DND-41 (cell line): ENCODE measurements around the gene STX4.

Experiments
- ATAC-seq: fragments of 200-7000 bp; cut with Tn5 transposase; 3 replicates; pipeline ENCODE4 v1.9.1; 2021; ENCODE audit warnings: low read depth; ENCODE audit not compliant: insufficient read depth
- DNase-seq: peaks from one replicate; pipeline ENCODE4 v3.0.0-alpha.2; 2020
- H2AFZ ChIP-seq: 2 replicates; pipeline ENCODE4 v1.6.0; 2012; ENCODE audit warnings: low read depth, low read length
- H3K27ac ChIP-seq: 2 replicates; pipeline ENCODE4 v1.5.1; 2012; ENCODE audit warnings: low read length, inconsistent platforms
- H3K27me3 ChIP-seq: fragments of 200-600 bp; sonication (generic); 2 replicates; pipeline ENCODE4 v1.6.0; 2012; ENCODE audit warnings: low read length, mild to moderate bottlenecking, inconsistent platforms; ENCODE audit not compliant: insufficient read depth, poor library complexity
- H3K36me3 ChIP-seq: 2 replicates; pipeline ENCODE4 v1.5.1; 2012; ENCODE audit warnings: low read length, inconsistent platforms; ENCODE audit not compliant: insufficient read depth
- H3K4me1 ChIP-seq: 2 replicates; pipeline ENCODE4 v1.5.1; 2012; ENCODE audit warnings: mild to moderate bottlenecking, low read length; ENCODE audit not compliant: insufficient read depth
- H3K4me2 ChIP-seq: 2 replicates; pipeline ENCODE4 v1.6.0; 2012; ENCODE audit warnings: mild to moderate bottlenecking, moderate library complexity, low read length, inconsistent platforms; ENCODE audit not compliant: insufficient read depth
- H3K4me3 ChIP-seq, 2 experiments: fragments of 200-600 bp in 1 of 2; shearing (Covaris generic) in 1 of 2; 2 replicates each; pipeline ENCODE4 v1.5.1; 2012 to 2016; ENCODE audit warnings: inconsistent platforms in 2 of 2, low read length in 2 of 2, mild to moderate bottlenecking in 2 of 2, low read depth in 1 of 2, moderate library complexity in 1 of 2
- H3K79me2 ChIP-seq: 2 replicates; pipeline ENCODE4 v1.6.0; 2012; ENCODE audit warnings: low read length, inconsistent platforms; ENCODE audit not compliant: insufficient read depth
- H3K9ac ChIP-seq: 2 replicates; pipeline ENCODE4 v1.6.0; 2012; ENCODE audit warnings: low read depth, mild to moderate bottlenecking, inconsistent platforms, low read length, moderate library complexity
- H3K9me3 ChIP-seq: 2 replicates; pipeline ENCODE4 v1.5.1; 2012; ENCODE audit warnings: low read length, moderate library complexity, mild to moderate bottlenecking, inconsistent platforms; ENCODE audit not compliant: insufficient read depth, severe bottlenecking
- H4K20me1 ChIP-seq: 2 replicates; pipeline ENCODE4 v1.6.0; 2012; ENCODE audit warnings: low read length; ENCODE audit not compliant: insufficient read depth
- EZH2 ChIP-seq: IDR thresholded peaks from 3 replicates; pipeline ENCODE4 v1.6.1; 2012; ENCODE audit warnings: borderline replicate concordance, low read depth, mild to moderate bottlenecking, moderate library complexity, low read length, inconsistent platforms; ENCODE audit not compliant: severe bottlenecking
- TF ChIP-seq, protein P1 (sequence below): IDR thresholded peaks from 2 replicates; pipeline ENCODE4 v1.5.1; 2012; ENCODE audit warnings: borderline replicate concordance, low read length, moderate library complexity, mild to moderate bottlenecking; ENCODE audit not compliant: poor library complexity, severe bottlenecking; ENCODE audit errors: extremely low read depth

STX4 gene

DNA sequence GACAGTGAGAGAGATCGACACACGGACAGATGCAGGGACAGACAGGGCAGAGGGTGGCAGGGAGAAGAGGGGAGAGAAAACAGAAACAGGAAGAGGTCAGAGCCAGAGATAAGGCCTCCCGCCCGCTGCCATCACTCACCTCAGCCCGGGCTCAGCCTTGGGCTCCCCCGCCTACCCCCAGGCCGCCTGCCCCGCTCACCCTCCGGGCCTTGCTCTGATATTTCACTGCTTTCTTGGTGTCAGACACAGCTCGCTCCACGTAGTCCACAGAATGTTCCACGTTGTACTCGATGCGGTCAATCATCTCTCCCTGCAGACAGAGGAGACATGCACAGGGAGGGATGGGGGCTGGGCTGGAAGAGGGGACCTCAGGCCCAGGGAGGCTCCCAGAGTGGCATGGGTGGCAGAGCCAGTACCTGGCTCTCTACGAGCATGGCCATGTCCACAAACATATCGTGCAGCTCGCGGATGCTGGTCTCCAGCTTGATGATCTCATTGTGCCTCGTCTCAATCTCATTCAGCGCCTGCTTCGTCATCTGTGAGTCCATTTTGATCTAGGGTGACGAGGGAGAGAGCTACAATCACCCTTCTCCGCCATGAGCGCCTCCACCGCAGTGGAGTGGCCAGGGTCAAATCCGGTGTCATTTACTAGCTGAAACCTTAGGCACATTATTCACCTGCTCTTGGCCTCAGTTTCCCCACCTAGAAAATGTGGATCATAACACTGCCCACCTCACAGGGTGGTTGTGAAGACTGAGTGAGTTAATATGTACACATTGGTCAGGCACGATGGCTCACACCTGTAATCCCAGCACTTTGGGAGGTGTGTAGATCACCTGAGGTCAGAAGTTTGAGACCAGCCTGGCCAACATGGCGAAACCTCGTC is 40.2 kb upstream of the STX4 start:
- Histone ChIP-seq H3K79me2 (no peaks in the 10 kb centered on the region), H3K27ac (no peak overlapping the region), H3K4me3 (no peak overlapping the region), H3K4me2 (no peak overlapping the region), H3K27me3 (no peaks in the 10 kb centered on the region), H3K9ac (no peak overlapping the region), H3K36me3 (no peaks in the 10 kb centered on the region), H3K4me1 (no peaks in the 10 kb centered on the region), H2AFZ (no peak overlapping the region), H3K9me3 (no peaks in the 10 kb centered on the region), H4K20me1 (no peaks in the 10 kb centered on the region; the same call in 1 of the 2 replicates)
- DNase-seq (no peak), ATAC-seq (no peak)
- TF ChIP-seq, protein P1, sequence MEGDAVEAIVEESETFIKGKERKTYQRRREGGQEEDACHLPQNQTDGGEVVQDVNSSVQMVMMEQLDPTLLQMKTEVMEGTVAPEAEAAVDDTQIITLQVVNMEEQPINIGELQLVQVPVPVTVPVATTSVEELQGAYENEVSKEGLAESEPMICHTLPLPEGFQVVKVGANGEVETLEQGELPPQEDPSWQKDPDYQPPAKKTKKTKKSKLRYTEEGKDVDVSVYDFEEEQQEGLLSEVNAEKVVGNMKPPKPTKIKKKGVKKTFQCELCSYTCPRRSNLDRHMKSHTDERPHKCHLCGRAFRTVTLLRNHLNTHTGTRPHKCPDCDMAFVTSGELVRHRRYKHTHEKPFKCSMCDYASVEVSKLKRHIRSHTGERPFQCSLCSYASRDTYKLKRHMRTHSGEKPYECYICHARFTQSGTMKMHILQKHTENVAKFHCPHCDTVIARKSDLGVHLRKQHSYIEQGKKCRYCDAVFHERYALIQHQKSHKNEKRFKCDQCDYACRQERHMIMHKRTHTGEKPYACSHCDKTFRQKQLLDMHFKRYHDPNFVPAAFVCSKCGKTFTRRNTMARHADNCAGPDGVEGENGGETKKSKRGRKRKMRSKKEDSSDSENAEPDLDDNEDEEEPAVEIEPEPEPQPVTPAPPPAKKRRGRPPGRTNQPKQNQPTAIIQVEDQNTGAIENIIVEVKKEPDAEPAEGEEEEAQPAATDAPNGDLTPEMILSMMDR, result no peak
- TF ChIP-seq EZH2, result no peak

DNA sequence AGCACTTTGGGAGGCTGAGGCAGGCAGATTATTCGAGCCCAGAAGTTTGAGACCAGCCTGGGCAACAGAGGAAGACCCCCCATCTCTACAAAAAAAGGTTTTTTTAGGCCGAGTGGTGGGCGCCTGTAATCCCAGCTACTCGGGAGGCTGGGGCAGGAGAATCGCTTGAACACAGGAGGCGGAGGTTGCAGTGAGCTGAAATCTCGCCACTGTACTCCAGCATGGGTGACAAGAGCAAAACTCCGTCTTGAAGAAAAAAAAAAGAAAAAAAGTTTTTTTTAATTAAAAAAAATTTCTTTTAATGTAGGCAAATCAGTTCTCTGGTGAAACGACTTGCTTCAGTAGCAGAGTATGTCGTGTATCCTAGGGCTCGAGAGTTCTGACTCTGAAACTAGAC is 37.4 kb upstream of the STX4 start:
- no peak overlapping the region for H3K4me3 ChIP-seq
- no peak overlapping the region for H3K4me2 ChIP-seq
- no peaks in the 10 kb centered on the region for H3K4me1 ChIP-seq
- H3K79me2 ChIP-seq, result no peaks in the 10 kb centered on the region
- no peak overlapping the region for H3K9ac ChIP-seq
- no peak for ATAC-seq
- H3K27me3 ChIP-seq, result no peaks in the 10 kb centered on the region
- no peaks in the 10 kb centered on the region for H3K9me3 ChIP-seq
- no peaks in the 10 kb centered on the region for H3K36me3 ChIP-seq
- no peak overlapping the region for H2AFZ ChIP-seq
- no peaks in the 10 kb centered on the region; the same call in 1 of the 2 replicates for H4K20me1 ChIP-seq
- DNase-seq, result no peak
- TF ChIP-seq, protein P1, result no peak
- no peak for TF ChIP-seq EZH2
- no peak overlapping the region for H3K27ac ChIP-seq

DNA sequence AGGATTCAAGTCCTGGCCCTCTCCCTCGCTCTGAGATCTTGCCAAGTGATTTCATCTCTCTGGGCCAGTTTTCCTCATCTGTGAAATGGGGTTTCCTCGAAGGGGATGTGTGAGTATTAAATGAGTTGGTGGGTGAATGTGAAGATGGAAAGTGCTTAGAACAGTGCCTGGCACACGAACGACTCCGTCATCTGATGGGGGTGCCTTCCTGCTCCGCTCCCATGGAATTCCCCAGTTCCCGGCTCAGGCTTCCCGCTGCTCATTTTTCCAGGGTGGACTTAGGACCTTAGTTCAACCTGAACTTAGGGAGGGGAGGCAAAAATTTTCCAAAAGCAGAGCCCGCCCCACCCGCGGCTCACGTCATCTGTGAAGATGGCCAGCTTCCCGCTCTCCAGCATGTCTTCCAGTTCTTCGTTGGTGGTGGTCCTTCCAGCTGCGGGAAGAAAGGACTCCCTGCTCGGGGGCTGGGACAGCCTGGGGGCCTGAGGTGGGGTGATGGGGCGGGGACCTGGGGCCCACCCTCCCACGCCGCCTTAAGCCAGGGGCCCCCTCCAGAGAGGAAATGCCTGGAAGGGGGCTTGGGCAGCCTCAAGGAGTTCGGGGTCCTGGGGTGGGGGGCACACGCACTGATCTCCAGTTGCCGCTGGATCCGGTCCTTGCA is 36.9 kb upstream of the STX4 start:
- no peaks in the 10 kb centered on the region for H3K9me3 ChIP-seq
- H2AFZ ChIP-seq, result no peak overlapping the region
- H3K27ac ChIP-seq, result no peak overlapping the region
- ATAC-seq (no peak), DNase-seq (no peak)
- H3K4me3 ChIP-seq, result no peak overlapping the region
- H3K79me2 ChIP-seq, result no peaks in the 10 kb centered on the region
- no peak overlapping the region for H3K9ac ChIP-seq
- H3K36me3 ChIP-seq, result no peaks in the 10 kb centered on the region
- no peaks in the 10 kb centered on the region for H3K27me3 ChIP-seq
- no peak overlapping the region for H3K4me2 ChIP-seq
- H4K20me1 ChIP-seq, result no peaks in the 10 kb centered on the region; the same call in 1 of the 2 replicates
- no peaks in the 10 kb centered on the region for H3K4me1 ChIP-seq
- TF ChIP-seq, protein P1, result no peak
- TF ChIP-seq EZH2, result no peak
